Keratinocyte (primary cell): ENCODE data around the gene SHANK1. TPM values are rescaled to one million over a fixed set of nuclear protein-coding genes. Genes with fewer than 3 reads are reported as not detected.

Experiments
- DNase-seq: peaks from one replicate; pipeline ENCODE4 v3.0.0-alpha.2; 2011; ENCODE audit warnings: low read depth, missing footprints, low spot score
- FAIRE-seq: peaks from 2 replicates; lab custom pipeline; 2011; peaks lifted over from hg19 to GRCh38; lab: Jason Lieb, UNC
- H2AFZ ChIP-seq: 2 replicates; pipeline ENCODE4 v1.6.0; 2012; ENCODE audit warnings: low read length, control low read depth, inconsistent platforms; ENCODE audit not compliant: control insufficient read depth
- H3K27ac ChIP-seq: 2 replicates; pipeline ENCODE4 v1.5.1; 2011; ENCODE audit warnings: low read length; ENCODE audit not compliant: control insufficient read depth, insufficient read depth
- H3K27me3 ChIP-seq: 3 replicates; pipeline ENCODE4 v1.6.0; 2011; ENCODE audit warnings: low read length; ENCODE audit not compliant: control insufficient read depth, insufficient read depth; ENCODE audit errors: extremely low read depth
- H3K36me3 ChIP-seq, 2 experiments: 2 replicates in 1 of 2; 3 replicates in 1 of 2; pipeline ENCODE4 v1.5.1; 2011; ENCODE audit warnings: low read length in 2 of 2, mild to moderate bottlenecking in 1 of 2; ENCODE audit not compliant: control insufficient read depth in 2 of 2, insufficient read depth in 2 of 2; ENCODE audit errors: extremely low read depth in 1 of 2
- H3K4me1 ChIP-seq: 3 replicates; pipeline ENCODE4 v1.5.1; 2011; ENCODE audit warnings: low read length; ENCODE audit not compliant: control insufficient read depth, insufficient read depth; ENCODE audit errors: extremely low read depth
- H3K4me2 ChIP-seq: 3 replicates; pipeline ENCODE4 v1.6.0; 2011; ENCODE audit warnings: low read depth, low read length; ENCODE audit not compliant: control insufficient read depth, insufficient read depth; ENCODE audit errors: extremely low read depth
- H3K4me3 ChIP-seq, 3 experiments: fragments of 200-600 bp in 1 of 3; sonication (generic) in 1 of 3; 2 replicates in 2 of 3; 3 replicates in 1 of 3; pipeline ENCODE4 v1.5.1; 2011 to 2016; ENCODE audit warnings: low read length in 3 of 3, mild to moderate bottlenecking in 3 of 3, control low read depth in 2 of 3, inconsistent platforms in 1 of 3, low read depth in 1 of 3, mixed read lengths in 1 of 3, mixed run types in 1 of 3, moderate library complexity in 1 of 3; ENCODE audit not compliant: control insufficient read depth in 2 of 3, insufficient read depth in 2 of 3; ENCODE audit errors: extremely low read depth in 1 of 3
- H3K79me2 ChIP-seq: 2 replicates; pipeline ENCODE4 v1.6.0; 2012; ENCODE audit warnings: low read length; ENCODE audit not compliant: control insufficient read depth, insufficient read depth
- H3K9ac ChIP-seq: 3 replicates; pipeline ENCODE4 v1.6.0; 2011; ENCODE audit warnings: low read length; ENCODE audit not compliant: control insufficient read depth, insufficient read depth; ENCODE audit errors: extremely low read depth
- H3K9me1 ChIP-seq: 3 replicates; pipeline ENCODE4 v1.6.0; 2011; ENCODE audit warnings: low read length; ENCODE audit not compliant: control insufficient read depth, insufficient read depth; ENCODE audit errors: extremely low read depth
- H3K9me3 ChIP-seq: 2 replicates; pipeline ENCODE4 v1.5.1; 2012; ENCODE audit warnings: low read depth, low read length; ENCODE audit not compliant: control insufficient read depth
- H4K20me1 ChIP-seq: 3 replicates; pipeline ENCODE4 v1.6.0; 2011; ENCODE audit warnings: low read length; ENCODE audit not compliant: control insufficient read depth, insufficient read depth; ENCODE audit errors: extremely low read depth
- EZH2 ChIP-seq: IDR thresholded peaks from one replicate; pipeline ENCODE4 v1.6.1; 2012; ENCODE audit warnings: inconsistent platforms, mild to moderate bottlenecking, low read length, moderate library complexity
- dilution Hi-C: fragments of 300-500 bp; cut with MboI; formaldehyde crosslinking; loops from one replicate; pipeline ENCODE4 v1.7.0; 2020; ENCODE audit warnings: low sequenced_read_pairs; ENCODE audit not compliant: extremely low pct_ligation_motif_present
- polyA plus RNA-seq, 5 experiments: library from polyadenylated mRNA; depleted of rRNA in 3 of 5; stranded (reverse) in 3 of 5; stranded (forward) in 1 of 5; unstranded in 1 of 5; fragments of >200 nt; gene quantifications; 1 replicate in 1 of 5; 2 replicates in 3 of 5; 3 replicates in 1 of 5; pipeline versions ENCODE4 v1.2.1 to v1.2.3, GENCODE V29; 2011 to 2012; ENCODE audit warnings: missing spikeins in 2 of 5, low read depth in 1 of 5, low replicate concordance in 1 of 5
- TF ChIP-seq, protein P1 (sequence below), 3 experiments: IDR thresholded peaks in 1 of 3; conservative IDR thresholded peaks in 1 of 3; optimal IDR thresholded peaks in 1 of 3; 2 replicates in 2 of 3; 3 replicates in 1 of 3; pipeline versions ENCODE3 to v1.5.1; 2011; ENCODE audit warnings: low read length in 3 of 3, mild to moderate bottlenecking in 3 of 3, moderate library complexity in 2 of 3, control low read depth in 1 of 3, inconsistent platforms in 1 of 3; ENCODE audit not compliant: insufficient read depth in 2 of 3; ENCODE audit errors: extremely low read depth in 1 of 3

The SHANK1 gene
- polyA plus RNA-seq, 1 donor (not counting 4 experiments of a cell fraction or from before 2014, with no cell fraction given): 0.51 TPM

DNA sequence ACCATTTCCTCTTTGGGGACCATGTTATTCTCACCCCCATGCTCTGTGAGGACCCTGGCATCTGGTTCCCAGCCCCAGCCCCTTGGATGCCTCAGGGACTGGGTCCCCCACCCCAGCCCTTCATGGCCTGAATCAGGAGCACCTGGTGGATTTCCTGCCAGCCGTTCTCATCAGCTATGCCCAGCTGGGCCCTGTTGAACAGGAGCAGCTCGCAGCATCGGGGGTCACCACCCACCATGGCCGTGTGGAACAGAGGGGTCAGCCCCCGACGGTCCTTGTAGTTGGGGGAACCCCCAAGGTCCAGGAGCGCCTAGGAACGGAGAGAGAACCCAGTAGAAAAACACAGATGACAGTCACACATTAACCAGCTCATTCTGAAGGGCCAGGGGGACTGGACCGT is 7.8 kb downstream of the SHANK1 start:
- peaks cover 9% of the 10 kb centered on the region for H3K27me3 ChIP-seq
- no peak for FAIRE-seq
- H3K79me2 ChIP-seq: no peaks in the 10 kb centered on the region
- H3K9me1 ChIP-seq: no peaks in the 10 kb centered on the region
- no peak for DNase-seq
- H3K9ac ChIP-seq: no peak overlapping the region
- no peaks in the 10 kb centered on the region for H3K36me3 ChIP-seq
- no peak overlapping the region for H3K27ac ChIP-seq
- H2AFZ ChIP-seq: no peak overlapping the region
- no peaks in the 10 kb centered on the region for H3K4me1 ChIP-seq
- dilution Hi-C loops: no loop called here
- no peak overlapping the region for H3K4me3 ChIP-seq
- H3K4me2 ChIP-seq: no peak overlapping the region
- no peaks in the 10 kb centered on the region for H3K9me3 ChIP-seq
- TF ChIP-seq, protein P1, sequence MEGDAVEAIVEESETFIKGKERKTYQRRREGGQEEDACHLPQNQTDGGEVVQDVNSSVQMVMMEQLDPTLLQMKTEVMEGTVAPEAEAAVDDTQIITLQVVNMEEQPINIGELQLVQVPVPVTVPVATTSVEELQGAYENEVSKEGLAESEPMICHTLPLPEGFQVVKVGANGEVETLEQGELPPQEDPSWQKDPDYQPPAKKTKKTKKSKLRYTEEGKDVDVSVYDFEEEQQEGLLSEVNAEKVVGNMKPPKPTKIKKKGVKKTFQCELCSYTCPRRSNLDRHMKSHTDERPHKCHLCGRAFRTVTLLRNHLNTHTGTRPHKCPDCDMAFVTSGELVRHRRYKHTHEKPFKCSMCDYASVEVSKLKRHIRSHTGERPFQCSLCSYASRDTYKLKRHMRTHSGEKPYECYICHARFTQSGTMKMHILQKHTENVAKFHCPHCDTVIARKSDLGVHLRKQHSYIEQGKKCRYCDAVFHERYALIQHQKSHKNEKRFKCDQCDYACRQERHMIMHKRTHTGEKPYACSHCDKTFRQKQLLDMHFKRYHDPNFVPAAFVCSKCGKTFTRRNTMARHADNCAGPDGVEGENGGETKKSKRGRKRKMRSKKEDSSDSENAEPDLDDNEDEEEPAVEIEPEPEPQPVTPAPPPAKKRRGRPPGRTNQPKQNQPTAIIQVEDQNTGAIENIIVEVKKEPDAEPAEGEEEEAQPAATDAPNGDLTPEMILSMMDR (optimal IDR thresholded peaks at IDR 0.05 in 1 of 3, IDR thresholded peaks at IDR 0.05 in 1 of 3, conservative IDR thresholded peaks at IDR 0.05 in 1 of 3; ENCODE audit: extremely low read depth in 1 of 3, insufficient read depth in 2 of 3, low read length in 3 of 3): no peak
- TF ChIP-seq EZH2: no peak
- no peaks in the 10 kb centered on the region for H4K20me1 ChIP-seq

DNA sequence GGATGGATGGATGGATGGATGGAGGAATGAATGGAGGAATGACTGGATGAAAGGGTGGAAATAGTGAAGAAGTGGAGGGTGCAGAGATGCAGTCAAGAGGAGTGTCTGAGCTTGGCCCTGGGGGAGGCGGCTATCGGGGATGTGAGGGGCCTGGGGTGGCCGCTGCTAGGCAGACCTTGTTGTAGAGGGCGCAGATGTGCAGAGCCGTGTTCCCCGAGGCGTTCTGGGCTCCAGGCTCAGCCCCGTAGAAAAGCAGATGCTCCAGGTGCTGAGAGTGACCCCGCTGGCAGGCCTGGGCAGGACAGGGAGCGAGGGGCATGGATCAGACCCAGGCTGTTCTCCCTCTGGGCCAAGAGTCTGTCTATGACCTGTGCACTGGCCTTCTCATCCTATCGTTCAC is 8.4 kb downstream of the SHANK1 start:
- TF ChIP-seq, protein P1 (optimal IDR thresholded peaks at IDR 0.05 in 1 of 3, IDR thresholded peaks at IDR 0.05 in 1 of 3, conservative IDR thresholded peaks at IDR 0.05 in 1 of 3; ENCODE audit: extremely low read depth in 1 of 3, insufficient read depth in 2 of 3, low read length in 3 of 3): no peak
- no peak for TF ChIP-seq EZH2
- no peak overlapping the region for H3K4me2 ChIP-seq
- H2AFZ ChIP-seq: no peak overlapping the region
- H3K27ac ChIP-seq: no peak overlapping the region
- H3K4me3 ChIP-seq: no peak overlapping the region
- FAIRE-seq: no peak
- H3K9me1 ChIP-seq: no peaks in the 10 kb centered on the region
- H3K4me1 ChIP-seq: no peaks in the 10 kb centered on the region
- no peak for DNase-seq
- no peaks in the 10 kb centered on the region for H3K36me3 ChIP-seq
- dilution Hi-C loops: no loop called here
- no peak overlapping the region for H3K9ac ChIP-seq
- no peaks in the 10 kb centered on the region for H3K9me3 ChIP-seq
- H3K27me3 ChIP-seq: peaks cover 3% of the 10 kb centered on the region
- H4K20me1 ChIP-seq: no peaks in the 10 kb centered on the region
- H3K79me2 ChIP-seq: no peaks in the 10 kb centered on the region
